RCC 7860 (cell line): ENCODE measurements around the gene AMZ1.
"Not testable (repeated sequence)": the region's sequence is repeated elsewhere in the genome, so short reads cannot be mapped to it uniquely, and the experiment has no call there.

Experiments used
- DNase-seq: peaks from one replicate; pipeline ENCODE4 v3.0.0-alpha.2; 2015; ENCODE audit warnings: low spot score
- FAIRE-seq: peaks from 2 replicates; lab custom pipeline; 2012; peaks lifted over from hg19 to GRCh38; lab: Jason Lieb, UNC

The AMZ1 gene

DNA sequence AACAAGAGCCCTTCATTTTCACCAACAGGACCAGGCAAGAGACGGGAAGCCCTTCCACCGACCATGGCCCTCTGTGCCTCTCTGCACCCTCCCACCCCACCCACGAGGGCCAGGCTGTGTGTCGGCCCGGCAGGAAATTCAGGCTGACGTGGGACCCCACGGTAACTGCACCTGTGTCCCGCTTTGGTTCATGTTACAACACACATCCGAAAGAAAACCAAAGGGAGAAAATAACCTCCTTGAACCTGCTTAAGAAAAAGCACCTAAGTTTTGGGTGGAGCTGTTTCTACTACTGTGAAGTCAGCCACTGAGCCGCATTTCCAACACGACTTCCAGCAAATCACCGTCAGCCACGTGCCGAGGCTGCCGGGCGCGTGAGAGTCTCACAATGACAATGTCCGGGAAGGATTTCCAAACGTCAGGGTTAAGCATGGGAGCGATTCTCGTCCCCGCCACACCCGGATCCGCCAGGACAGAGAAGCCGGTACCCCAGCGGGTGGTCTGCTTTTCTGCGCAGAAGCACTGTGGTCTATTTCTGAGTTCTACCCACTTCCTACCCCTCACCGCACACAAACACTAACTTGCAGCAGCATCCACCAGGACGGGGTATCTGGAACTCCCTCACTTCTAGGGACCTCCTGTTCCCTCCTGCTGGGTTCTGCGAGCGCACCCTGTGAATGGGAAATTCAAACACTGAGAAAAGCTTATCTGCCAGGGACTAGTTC lies 36.6 kb downstream of the AMZ1 start:
- no peak for DNase-seq
- no peak for FAIRE-seq

DNA sequence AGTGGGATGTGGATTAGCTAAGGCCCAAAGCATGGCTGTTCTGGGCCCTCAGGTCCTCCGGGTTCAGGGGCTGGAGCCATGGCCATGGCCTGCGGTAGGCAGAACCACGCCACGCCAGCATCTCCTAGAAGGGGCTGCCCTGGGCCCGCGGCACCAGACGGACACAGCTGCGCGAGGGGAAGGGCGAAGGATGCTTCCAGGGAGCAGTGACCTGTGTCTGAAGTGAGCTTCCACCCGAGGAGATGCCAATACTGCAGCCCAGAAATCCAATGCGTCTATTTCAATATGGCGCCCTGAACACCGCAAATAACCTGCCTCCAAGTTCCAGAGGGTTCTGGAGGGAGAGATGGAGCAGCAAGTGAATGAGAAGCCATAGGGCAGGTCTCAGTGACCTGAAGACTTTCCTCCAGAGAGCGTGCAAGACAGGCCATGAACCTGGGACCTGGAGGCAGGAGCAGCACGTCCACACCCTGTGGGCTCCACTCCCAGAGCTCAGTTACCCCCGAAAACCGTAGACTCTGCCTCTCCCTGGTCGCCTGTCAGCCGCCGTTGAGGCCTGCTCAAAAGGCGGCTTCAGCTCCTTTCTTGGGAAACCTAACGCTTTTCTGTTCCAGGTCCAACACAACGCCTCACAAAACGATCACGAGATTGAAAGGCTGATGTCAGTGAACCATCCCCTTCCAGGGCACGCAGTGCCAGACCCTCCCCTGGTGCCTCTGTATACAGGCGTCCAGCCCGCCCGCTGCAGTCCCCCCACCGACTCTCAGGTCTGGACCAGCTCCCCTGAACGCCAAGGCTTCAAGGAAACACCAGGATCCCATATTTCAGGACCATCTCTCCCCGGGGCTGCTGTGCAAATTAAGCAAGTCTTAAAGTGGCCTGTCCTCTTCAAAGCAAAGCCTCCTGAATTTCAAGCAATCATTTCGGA lies 37.4 kb downstream of the AMZ1 start:
- DNase-seq = no peak
- no peak for FAIRE-seq

DNA sequence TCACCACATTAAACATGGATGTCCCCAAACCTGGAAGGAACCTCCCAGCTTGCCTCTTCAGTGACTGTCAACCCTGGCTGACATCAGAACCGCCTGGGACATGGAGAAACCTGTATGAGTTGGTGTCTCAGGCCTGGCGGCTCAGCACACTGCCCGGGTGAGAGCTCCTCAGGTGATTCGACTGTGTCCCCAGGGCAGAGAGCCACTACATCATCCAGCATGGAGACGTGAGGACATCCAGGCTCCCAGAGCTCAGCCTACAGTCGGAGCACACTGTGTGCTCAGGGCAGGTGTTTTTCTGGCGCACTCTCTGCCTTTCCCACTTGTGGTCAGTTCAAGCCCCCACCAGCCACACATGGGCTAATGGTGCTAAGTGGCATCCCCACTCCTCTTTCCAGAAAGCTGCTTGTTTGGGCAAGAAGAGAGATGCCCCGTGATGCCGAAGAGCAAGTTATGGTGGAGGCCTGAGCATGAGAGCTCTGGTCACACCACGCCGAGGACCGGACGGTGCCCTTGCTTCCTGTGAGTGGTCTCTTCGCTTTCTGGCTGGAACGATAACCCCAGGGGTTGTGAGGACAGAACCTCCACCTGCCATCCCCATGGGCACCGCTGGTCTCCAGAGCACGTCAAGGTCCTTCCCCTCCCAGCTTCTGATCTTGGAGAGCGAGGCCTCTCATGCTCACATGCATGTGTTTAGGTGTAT lies 38.5 kb downstream of the AMZ1 start:
- DNase-seq (no peak), FAIRE-seq (no peak)

DNA sequence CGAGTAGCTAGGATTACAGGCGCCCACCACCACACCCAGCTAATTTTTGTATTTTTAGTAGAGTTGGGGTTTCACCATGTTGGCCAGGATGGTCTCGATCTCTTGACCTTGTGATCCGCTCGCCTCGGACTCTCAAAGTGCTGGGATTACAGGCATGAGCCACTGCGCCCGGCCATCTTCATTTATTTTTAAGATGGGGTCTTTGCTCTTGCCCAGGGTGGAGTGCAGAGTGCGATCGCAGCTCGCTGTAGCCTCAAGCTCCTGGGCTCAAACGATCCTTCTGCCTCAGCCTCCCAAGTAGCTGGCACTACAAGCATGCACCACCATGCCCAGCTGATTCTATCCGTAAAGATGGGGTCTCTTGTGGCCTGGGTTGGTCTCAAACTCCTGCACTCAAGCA lies 39.2 kb downstream of the AMZ1 start:
- FAIRE-seq, DNase-seq: not testable (repeated sequence)

DNA sequence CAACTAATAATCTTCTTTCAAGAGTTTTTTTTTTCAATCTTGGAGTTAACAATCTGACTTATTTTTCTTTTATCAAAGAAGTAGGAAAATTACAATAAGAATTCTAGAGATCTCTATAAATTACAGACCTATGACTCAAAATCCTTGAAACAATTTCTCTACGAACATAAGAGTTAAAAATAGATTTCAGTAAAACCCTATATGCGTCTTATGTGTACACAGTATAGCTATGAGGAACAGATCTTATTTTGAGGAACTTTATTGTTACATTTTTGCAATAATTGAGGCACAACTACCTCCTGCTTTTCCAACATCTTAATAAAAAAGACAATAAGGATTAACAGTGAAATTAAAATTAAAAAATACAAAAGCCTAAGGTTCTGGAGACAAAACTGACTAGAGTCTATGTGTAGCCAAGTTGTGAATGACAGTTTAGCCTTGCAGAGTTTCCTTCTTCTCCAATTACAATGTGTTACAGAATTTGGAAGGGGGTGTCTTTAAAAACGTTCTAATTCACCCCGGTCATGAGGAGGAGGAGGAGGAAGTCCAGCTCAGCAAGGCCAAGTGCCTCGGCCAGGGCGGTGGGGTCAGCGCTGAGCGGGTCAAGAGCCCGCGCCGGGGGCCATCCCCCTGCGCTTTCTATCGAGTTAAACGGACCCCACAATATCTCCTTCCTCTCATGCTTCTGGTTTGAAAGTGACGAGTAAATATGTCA lies 40.5 kb downstream of the AMZ1 start:
- FAIRE-seq (no peak), DNase-seq (no peak)

DNA sequence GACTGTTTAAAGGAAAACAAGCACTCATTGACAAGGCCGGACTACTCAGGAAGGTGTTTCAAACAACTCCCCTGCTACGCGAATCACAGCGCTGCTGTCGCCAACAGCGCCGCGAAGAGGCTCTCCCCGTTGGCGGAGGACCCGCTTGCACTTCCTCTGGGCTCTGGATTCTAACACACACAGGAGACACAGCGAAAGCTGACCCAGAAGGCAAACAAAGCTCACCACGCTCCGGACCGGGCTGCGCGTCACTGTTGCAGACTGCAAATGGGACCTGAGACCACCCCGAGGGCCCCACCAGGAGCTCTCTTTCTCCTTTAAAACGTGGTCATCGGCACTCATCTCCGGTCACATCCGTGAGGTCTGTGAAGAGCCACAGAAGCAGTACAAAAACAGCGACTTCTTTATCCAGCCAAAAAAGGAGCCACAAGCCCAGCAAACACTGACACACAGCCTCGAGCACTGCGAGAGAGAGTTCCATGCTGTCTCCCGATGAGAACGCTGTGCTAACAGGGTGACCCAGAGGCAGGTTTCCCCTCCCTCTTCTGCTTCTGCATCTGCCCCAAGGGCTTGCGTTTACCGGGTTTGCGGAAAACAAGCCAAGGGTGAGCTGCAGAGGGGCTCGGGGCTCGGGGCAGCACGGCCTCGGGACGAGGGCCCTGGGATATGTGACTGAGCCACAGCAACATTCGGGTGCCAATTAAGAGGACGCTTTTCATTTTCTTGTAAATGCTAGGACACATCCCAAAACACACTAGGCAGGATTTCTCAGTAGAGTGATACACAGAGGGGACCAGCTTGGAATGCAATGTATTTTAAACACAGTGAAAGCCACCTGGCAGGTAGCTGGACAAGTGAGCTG lies 41.3 kb downstream of the AMZ1 start:
- no peak for FAIRE-seq
- no peak for DNase-seq

DNA sequence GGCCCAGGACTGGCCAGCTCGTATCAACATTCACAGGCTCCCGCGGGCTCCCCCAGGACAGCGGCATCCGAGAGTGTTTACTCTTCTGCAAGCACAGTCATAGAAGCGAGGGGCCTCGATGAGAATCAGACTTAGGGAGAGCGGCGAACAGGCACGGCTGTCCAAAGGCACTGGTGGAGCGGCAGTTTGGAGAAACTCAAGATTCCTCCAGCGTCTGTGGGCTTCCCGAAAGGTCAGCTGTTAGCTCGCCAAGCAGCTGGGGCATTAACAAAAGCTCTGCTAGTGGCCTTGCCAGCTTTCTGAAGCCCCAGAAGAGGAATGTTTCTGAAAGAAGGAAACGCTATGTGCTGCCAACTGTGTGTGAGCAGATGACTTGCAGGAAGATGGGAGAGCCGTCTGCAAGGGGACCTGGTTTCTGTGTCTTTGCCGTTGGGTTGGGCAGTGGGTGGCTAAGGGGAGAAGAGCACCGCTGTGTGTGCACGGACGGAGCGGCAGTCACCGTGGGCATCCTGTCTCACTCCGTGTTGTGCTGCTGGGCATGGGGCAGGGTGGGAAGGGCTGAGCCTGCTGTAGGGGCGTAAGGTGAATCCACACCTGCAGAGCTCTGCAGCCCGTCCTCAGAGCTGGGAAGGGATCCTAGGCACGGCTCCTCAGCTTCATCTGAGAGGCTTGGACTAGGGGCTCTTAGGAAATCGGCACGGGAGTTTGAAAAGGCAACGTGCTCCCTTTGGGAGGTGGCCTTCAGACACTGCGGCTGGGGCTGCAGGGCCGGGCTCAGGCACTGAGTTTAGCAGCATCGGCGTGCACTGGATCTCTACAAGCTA lies 42.1 kb downstream of the AMZ1 start:
- FAIRE-seq (no peak), DNase-seq (no peak)

DNA sequence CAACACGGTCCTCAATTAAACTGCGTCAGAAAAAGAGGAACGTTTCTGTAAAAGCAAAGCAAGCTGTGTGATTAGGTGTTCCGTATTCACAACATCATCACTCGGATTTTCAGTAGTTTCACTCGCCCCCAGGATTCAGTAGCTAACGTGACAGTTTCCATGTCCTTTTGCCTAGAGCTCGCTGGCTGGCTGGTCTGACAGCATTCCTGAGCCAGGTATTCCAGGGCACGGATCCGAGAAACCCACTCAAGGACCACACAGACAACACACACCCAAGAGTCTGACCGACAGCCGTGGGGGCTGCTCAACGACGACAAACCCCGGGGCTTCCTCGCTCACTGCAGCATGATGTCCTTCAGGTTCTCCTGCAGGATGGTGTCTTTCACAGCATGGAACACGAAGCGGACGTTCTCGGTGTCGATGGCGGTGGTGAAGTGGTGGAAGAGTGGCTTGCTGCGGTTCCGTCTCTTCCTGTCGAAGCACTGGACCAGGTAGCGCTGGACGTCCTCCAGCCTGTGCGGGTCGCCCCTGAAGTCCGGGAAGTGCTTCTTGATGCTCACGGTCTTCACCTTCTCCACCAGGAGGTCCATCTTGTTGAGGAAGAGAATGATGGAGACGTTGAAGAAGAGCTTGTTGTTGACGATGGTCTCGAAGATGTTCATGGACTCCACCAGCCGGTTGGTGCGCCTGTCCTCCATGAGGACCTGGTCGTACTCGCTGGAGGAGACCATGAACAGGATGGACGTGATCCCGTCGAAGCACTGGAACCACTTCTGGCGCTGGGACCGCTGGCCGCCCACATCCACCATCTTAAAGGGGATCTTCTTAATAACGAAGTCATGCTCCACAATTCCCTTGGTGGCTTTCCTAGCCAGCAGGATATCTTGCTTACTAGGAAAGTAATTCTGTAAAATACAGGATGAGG lies 43.1 kb downstream of the AMZ1 start:
- DNase-seq (no peak), FAIRE-seq (no peak)

DNA sequence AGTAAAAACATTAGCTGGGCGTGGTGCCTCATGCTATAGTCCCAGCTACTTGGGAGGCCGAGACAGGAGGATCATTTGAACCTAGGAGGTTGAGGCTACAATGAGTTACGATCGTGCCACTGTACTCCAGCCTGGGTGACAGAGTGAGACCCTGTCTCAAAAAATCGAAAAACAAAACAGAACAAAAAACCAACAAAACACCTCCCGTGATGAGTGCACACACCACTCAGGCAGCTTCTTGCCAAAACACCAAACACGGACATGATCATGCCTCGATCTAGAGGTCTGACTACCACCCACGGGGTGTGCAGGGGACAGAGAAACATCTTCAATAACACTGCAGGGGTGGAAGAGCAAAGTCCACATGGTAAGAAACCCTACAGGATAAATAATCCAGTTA lies 44.4 kb downstream of the AMZ1 start:
- no peak for DNase-seq
- no peak for FAIRE-seq

DNA sequence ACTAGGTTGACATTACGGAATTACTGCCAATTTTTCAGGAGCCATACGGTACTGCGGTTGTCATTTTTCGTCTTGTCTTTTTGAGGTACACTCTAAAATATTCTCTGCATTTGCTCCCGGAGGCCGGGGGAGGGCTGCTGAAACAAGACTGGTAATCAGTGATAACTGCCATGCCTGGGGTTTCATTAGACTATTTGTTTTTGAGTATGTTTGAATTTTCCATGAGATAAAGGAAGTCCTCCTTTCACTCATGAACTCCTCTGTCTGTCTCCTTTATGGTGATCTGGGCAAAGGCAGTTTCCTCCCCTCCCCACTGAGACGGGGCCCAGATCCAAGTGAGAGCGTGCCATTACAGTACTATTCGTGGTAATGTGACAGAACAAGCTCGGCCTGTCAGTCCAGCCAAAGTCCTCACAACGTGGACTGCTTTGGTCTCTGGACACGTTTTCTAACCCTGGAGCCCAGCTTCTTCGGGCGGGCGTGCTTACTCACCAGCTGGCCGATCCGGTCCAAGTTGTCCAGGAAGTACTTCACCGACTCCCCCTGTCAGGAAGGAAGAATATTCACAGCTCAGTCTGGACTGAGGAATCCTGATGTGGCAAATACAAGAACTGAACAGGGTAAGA lies 45.1 kb downstream of the AMZ1 start:
- FAIRE-seq (no peak), DNase-seq (no peak)

DNA sequence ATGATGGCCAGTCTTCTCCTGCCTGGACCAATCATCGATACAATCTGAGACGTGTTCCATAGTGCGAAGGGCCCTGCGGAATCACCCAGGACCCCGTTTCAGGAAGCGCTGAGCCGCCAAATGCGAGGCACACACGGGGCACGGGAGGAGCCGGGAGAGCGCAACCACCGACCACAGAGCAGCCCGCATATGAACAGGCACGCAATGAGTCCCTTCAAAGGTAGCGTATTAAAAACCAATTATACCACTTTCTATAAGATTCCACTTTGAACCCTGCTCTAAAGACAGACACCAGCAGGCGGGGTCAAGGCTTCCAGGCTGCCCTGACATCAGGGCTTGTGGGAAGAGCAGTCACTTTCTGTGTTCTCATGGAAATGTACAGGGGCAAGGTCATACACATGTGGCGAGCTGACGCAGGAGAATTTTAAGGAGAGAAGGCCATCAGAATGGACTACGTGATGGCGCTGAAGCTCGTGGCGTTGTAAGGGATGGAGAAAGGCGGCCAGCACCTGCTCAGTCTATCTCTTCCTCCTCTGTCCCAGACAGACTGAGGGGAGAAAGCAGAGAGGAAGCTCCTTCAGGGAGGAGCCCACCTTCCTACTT lies 46.2 kb downstream of the AMZ1 start:
- FAIRE-seq (no peak), DNase-seq (no peak)

DNA sequence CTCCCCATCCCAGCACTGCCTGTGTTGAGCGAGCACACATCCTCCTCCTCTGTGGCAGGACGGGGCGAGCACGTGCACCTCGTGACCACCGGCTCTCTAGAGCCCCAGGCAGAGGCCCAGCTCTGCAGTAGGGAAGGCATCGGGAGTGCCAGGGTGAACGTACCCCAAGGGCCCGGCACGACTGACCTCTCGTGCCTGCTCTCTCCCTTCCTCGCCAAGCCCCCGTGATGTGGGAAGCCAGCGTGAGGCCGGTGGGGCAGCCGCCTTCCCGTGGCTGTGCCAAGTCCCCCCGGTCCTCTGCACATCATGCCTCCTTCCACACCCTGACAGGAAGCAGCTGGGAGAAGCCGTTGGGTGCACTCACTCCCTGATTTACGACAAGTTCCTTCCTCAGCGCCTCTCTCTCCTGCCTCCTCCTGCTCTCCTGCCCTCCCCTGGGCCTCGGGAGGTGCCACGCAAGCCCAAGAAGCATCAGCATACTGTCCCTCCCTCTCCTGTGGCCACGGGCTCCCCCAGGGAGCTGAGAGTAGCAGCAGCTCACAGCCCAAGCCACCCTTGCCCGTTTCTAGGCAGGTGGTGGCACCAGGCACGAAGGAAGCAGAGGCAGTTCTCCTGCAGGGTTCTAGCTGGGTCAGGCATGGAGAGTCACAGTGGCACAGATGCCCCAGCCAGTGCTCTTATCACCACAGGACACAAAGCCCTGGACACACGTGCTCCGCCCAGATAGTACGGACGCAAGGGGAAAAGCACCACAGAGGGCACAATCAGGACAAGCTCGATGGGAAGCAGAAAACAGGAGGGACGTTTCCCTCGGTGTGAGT lies 47.0 kb downstream of the AMZ1 start:
- DNase-seq = no peak
- no peak for FAIRE-seq

DNA sequence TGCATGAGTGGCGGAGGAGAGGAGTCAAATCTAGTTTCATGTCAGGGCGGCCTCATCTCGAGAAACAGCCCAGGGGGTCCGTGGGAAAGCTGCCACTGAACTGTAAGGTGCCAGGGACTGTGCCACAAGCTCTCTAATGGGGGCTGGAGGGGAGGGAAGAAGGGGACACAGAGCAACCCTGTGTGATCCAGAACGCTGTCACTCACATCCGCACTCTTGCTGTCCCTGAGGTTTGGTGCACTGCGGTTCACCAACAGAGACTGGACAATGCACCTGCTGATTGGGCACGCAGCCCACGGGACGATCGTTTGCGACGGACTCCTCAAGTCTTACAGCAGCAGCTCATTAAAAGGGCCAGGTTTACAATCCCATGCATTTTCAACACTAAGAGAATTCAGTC lies 47.7 kb downstream of the AMZ1 start:
- FAIRE-seq (no peak), DNase-seq (no peak)

DNA sequence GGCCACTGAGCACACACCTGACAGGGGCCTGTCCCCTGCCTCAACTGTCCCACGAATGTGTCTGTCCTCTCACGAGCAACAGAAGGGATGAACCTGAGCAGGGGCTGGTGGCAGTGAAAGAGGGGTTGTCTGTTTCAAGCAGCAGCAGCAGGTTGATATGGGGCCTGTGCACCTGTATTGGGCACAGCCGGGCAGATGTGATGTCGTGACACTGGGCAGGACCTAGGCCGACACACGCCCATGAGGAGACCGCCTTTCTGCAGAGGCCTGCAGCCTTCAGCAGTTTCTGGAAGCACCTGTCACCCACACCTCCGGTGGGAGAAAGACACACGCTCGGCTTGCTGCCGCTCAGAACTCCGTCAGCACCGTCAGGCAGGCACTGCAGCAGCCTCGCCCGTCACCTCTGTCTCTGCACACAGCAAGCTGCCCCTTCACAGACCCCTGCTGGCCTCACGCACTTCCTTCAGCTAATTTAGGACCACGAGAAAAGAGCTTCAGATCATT lies 48.5 kb downstream of the AMZ1 start:
- DNase-seq (no peak), FAIRE-seq (no peak)

DNA sequence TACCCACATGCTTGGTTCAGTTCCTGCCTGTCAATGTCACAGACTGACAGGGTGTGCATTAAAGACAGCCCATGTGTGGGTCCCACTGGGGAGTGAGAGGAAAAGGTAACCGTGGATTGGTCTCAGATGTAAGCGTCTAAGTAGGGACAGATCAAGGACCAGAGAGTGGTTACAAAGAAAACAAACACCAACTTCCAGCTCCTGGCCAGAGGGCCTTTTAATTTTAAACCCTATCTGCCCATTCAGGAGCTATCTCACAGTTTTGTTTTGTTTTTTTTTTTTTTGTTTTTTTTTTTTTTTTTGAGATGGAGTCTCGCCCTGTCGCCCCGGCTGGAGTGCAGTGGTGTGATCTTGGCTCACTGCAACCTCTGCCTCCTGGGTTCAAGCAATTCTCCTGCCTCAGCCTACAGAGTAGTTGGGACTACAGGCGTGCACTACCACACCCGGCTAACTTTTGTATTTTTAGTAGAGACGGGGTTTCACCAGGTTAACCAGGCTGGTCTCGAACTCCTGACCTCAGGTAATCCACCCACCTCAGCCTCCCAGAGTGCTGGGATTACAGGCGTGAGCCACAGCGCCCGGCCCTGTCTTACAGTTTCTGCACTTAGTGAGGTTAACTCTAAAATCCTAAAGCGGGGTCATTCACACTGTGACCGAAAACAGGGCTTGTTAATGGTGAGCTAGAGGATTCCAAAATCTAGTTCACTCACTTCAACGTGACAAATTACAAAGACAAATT lies 49.2 kb downstream of the AMZ1 start:
- not testable (repeated sequence) for DNase-seq, FAIRE-seq
